Measurements from ENCODE around the gene MYF5. TPM values are rescaled to one million over a fixed set of nuclear protein-coding genes. Genes with fewer than 3 reads are reported as not detected.

MYF5 gene
- total RNA-seq, 1 donor from 2014 or later, result not detected

GRCh38 chr12:80681287-80681686, 35.4 kb upstream of the MYF5 start:
- DNase-seq (ENCODE audit: low spot score in 2 of 2), result no peak
- TF ChIP-seq, protein P1, sequence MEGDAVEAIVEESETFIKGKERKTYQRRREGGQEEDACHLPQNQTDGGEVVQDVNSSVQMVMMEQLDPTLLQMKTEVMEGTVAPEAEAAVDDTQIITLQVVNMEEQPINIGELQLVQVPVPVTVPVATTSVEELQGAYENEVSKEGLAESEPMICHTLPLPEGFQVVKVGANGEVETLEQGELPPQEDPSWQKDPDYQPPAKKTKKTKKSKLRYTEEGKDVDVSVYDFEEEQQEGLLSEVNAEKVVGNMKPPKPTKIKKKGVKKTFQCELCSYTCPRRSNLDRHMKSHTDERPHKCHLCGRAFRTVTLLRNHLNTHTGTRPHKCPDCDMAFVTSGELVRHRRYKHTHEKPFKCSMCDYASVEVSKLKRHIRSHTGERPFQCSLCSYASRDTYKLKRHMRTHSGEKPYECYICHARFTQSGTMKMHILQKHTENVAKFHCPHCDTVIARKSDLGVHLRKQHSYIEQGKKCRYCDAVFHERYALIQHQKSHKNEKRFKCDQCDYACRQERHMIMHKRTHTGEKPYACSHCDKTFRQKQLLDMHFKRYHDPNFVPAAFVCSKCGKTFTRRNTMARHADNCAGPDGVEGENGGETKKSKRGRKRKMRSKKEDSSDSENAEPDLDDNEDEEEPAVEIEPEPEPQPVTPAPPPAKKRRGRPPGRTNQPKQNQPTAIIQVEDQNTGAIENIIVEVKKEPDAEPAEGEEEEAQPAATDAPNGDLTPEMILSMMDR (IDR thresholded peaks at IDR 0.05), result no peak
- Histone ChIP-seq H3K4me3 (no peak overlapping the region), H3K27ac (no peak overlapping the region), H3K9me3 (no peaks in the 10 kb centered on the region), H3K4me1 (no peaks in the 10 kb centered on the region), H3K36me3 (no peaks in the 10 kb centered on the region), H3K27me3 (no peaks in the 10 kb centered on the region)
- intact Hi-C loops (cut with DNase I), result no loop called here

DNA sequence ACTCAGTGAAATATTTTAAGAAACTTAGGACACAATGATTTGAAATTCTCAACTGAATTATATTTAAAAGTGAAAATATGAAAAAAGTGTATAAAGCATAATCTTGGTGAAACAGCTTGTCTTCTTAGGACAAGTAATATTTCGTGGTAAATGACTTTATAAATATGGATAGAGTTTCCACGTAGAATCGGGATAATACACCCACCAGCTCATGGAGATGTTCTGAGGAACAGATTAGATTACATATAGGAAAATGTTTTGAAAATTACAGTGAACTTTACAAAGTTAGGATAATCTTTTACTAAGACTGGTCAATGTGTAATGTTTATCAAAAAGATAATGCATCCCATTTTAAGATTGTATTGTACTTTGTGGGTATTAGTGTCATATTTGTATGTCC, 34.9 kb upstream of the MYF5 start:
- TF ChIP-seq, protein P1 (IDR thresholded peaks at IDR 0.05), result no peak
- DNase-seq (ENCODE audit: low spot score in 2 of 2), result no peak
- H3K27ac ChIP-seq, result no peak overlapping the region
- no peaks in the 10 kb centered on the region for H3K4me1 ChIP-seq
- no peaks in the 10 kb centered on the region for H3K27me3 ChIP-seq
- intact Hi-C loops (cut with DNase I), result no loop called here
- no peaks in the 10 kb centered on the region for H3K36me3 ChIP-seq
- no peaks in the 10 kb centered on the region for H3K9me3 ChIP-seq
- no peak overlapping the region for H3K4me3 ChIP-seq

DNA sequence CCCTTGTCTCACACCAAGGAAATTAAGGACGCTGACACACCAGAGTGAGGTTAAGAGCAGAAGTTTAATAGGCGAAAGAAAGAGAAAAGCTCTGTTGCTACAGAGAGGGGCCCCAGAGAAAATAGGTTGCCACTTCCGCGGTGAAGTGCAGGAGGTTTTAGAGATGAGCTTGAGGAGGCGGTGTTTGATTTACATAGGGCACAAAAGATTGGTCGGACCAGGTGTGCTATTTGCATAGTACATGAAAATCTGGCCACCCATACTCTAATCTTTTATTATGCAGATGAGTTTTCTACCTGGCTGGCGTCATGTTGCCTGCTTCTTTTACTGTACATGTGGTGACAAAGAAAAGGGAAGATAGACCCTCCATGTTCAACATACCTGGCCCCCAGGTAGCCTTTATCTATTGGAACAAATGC, 32.6 kb upstream of the MYF5 start:
- TF ChIP-seq, protein P1 (IDR thresholded peaks at IDR 0.05), result no peak

GRCh38 chr12:80690090-80690489, 26.6 kb upstream of the MYF5 start:
- Histone ChIP-seq H3K27me3 (no peaks in the 10 kb centered on the region), H3K4me1 (no peaks in the 10 kb centered on the region), H3K9me3 (no peaks in the 10 kb centered on the region), H3K27ac (no peak overlapping the region), H3K36me3 (no peaks in the 10 kb centered on the region), H3K4me3 (no peak overlapping the region)
- TF ChIP-seq, protein P1 (IDR thresholded peaks at IDR 0.05), result no peak
- intact Hi-C loops (cut with DNase I), result no loop called here
- no peak for DNase-seq (ENCODE audit: low spot score in 2 of 2)

More for the DNA sequence above, 32.6 kb upstream of the MYF5 start:
- H3K27me3 ChIP-seq, result no peaks in the 10 kb centered on the region
- no peak for DNase-seq (ENCODE audit: low spot score in 2 of 2)
- no peaks in the 10 kb centered on the region for H3K4me1 ChIP-seq
- intact Hi-C loops (cut with DNase I), result no loop called here
- no peak overlapping the region for H3K27ac ChIP-seq
- H3K9me3 ChIP-seq, result no peaks in the 10 kb centered on the region
- H3K36me3 ChIP-seq, result no peaks in the 10 kb centered on the region
- no peak overlapping the region for H3K4me3 ChIP-seq

- TF ChIP-seq, protein P1 (IDR thresholded peaks at IDR 0.05), result no peak
Observed at GRCh38 chr12:80690513-80690912, 26.2 kb upstream of the MYF5 start.

DNA sequence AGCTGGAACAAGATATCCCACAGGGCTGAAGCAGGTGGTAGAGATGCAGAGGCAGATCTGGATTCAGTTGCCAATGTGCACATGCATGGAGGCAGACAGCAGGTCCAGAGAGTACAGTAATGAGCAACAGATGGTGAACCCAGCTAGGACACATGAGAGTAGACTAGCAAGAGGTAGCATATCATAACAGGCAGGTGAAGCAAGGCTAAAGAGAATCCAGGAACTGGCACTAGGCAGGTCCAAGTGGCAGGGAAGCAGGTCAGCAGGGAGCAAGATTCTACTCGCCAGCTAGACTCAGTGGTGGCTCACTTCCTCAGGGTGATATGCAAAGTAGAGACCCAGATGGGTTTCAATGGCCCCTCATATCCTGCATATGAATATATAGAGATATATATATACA, 24.6 kb upstream of the MYF5 start:
- Histone ChIP-seq H3K27ac (no peak overlapping the region), H3K9me3 (no peaks in the 10 kb centered on the region), H3K36me3 (no peaks in the 10 kb centered on the region), H3K27me3 (no peaks in the 10 kb centered on the region), H3K4me3 (no peak overlapping the region), H3K4me1 (no peaks in the 10 kb centered on the region)
- intact Hi-C loops (cut with DNase I), result no loop called here
- TF ChIP-seq, protein P1 (IDR thresholded peaks at IDR 0.05), result no peak
- DNase-seq (ENCODE audit: low spot score in 2 of 2), result no peak

More at GRCh38 chr12:80690513-80690912, 26.2 kb upstream of the MYF5 start:
- intact Hi-C loops (cut with DNase I), result no loop called here
- H3K4me3 ChIP-seq, result no peak overlapping the region
- no peak overlapping the region for H3K27ac ChIP-seq
- no peaks in the 10 kb centered on the region for H3K9me3 ChIP-seq
- no peak for DNase-seq (ENCODE audit: low spot score in 2 of 2)
- no peaks in the 10 kb centered on the region for H3K27me3 ChIP-seq
- H3K36me3 ChIP-seq, result no peaks in the 10 kb centered on the region
- H3K4me1 ChIP-seq, result no peaks in the 10 kb centered on the region

All from ascending aorta (tissue), 2 donors.